Gastroesophageal sphincter (tissue), 3 donors: Measurements from ENCODE around the gene NSUN2.

Experiments used
- EP300 ChIP-seq: sonication (generic); formaldehyde crosslinking; IDR thresholded peaks from one replicate; pipeline ENCODE4 v1.6.1; 2017; ENCODE audit warnings: antibody characterized with exemption, mild to moderate bottlenecking
- POLR2A ChIP-seq, 2 donors: fragments of 450-650 bp; IDR thresholded peaks; one replicate each; pipeline ENCODE4 v1.6.1; 2017; ENCODE audit warnings: antibody characterized with exemption in 2 of 2, mild to moderate bottlenecking in 2 of 2, moderate library complexity in 1 of 2
- TF ChIP-seq, protein P1 (sequence below), 4 experiments: fragments of 200-600 bp in 2 of 4; fragments of 450-650 bp in 2 of 4; sonication (generic) in 1 of 4; IDR thresholded peaks; one replicate each; pipeline ENCODE4 v1.5.1; 2017 to 2019; ENCODE audit warnings: antibody characterized with exemption in 4 of 4, mild to moderate bottlenecking in 2 of 4, moderate library complexity in 2 of 4

DNA sequence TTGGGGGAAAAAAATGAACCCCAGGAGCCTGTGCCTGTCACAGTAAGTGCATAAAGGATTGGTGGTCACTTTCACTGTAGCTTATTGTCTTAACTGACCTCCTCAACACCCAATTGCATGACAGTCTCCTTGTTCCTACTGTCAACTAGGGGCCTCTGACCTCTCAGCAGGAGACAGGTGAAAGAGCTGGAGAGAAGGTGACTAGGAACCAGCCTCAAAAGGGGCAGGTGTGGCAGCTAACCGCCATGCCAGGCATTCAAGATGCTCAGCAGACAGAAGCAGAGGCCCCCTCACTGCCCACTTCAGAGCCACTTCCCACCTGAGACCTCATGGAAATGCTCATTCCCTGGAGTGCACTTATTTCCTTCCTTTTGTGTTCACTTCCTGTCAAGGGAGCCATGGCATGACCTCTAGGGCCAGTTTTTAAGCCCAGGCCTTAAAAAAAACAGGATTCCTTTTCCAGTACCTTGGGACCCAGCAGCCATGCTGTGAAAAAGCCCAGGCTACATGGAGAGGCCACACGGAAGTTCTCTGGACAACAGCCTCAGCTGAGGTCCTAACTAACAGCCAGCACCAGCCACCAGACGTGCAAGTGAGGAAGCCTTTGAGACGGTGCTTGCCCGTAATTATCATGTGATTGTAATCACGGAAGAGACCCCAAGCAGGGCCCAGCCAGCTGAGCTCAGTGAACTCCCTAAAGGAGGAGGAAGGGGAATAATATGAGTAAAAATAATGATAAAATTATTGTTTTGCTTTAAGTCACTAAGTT, 74.9 kb downstream of the NSUN2 start:
- TF ChIP-seq, protein P1, sequence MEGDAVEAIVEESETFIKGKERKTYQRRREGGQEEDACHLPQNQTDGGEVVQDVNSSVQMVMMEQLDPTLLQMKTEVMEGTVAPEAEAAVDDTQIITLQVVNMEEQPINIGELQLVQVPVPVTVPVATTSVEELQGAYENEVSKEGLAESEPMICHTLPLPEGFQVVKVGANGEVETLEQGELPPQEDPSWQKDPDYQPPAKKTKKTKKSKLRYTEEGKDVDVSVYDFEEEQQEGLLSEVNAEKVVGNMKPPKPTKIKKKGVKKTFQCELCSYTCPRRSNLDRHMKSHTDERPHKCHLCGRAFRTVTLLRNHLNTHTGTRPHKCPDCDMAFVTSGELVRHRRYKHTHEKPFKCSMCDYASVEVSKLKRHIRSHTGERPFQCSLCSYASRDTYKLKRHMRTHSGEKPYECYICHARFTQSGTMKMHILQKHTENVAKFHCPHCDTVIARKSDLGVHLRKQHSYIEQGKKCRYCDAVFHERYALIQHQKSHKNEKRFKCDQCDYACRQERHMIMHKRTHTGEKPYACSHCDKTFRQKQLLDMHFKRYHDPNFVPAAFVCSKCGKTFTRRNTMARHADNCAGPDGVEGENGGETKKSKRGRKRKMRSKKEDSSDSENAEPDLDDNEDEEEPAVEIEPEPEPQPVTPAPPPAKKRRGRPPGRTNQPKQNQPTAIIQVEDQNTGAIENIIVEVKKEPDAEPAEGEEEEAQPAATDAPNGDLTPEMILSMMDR (IDR thresholded peaks at IDR 0.05): no peak
- no peak for TF ChIP-seq EP300
- no peak for TF ChIP-seq POLR2A (IDR thresholded peaks at IDR 0.05)
